ENCODE data around the gene BAK1. TPM values are rescaled to one million over a fixed set of nuclear protein-coding genes. Genes with fewer than 3 reads are reported as not detected.

The BAK1 gene
- 10 to 100 TPM; 12.4 to 17.7 TPM for total RNA-seq
- long read RNA-seq, donor 1, transcript BAK1-202 (6 exons, 2,136 nt) = major isoform, 14 of 17 reads
- long read RNA-seq, donor 1, partial matches to known transcripts = 2 of 17 reads
- long read RNA-seq, donor 1, other reads (novel, unspliced or antisense) = 1 of 17 reads
- long read RNA-seq, donor 2, transcript BAK1-202 (6 exons, 2,136 nt) = major isoform, 67 of 83 reads
- long read RNA-seq, donor 2, partial matches to known transcripts = 4 of 83 reads
- long read RNA-seq, donor 2, other reads (novel, unspliced or antisense) = 12 of 83 reads

- DNase-seq (ENCODE audit: low spot score) = peak; percentile 96
- intact Hi-C loops (cut with DNase I) = loop anchor here (10.0 kb wide), 2 partner anchors 95 to 575 kb away; no protein-coding TSS in a partner anchor
Measured at GRCh38 chr6:33579828-33580714, at the start of gene BAK1. Gene BAK1 (minus strand): TSS chr6:33580276. CDS start chr6:33577604, 2,672 bp downstream.

- intact Hi-C loops (cut with DNase I) = no loop called here
- no peak for DNase-seq (ENCODE audit: low spot score)
Measured at GRCh38 chr6:33628401-33628964, 48.4 kb upstream of the BAK1 start.

- no peak for DNase-seq (ENCODE audit: low spot score)
- intact Hi-C loops (cut with DNase I) = no loop called here
Measured at GRCh38 chr6:33627876-33628275, 47.8 kb upstream of the BAK1 start.

GRCh38 chr6:33624856-33625255, 44.8 kb upstream of the BAK1 start:
- intact Hi-C loops (cut with DNase I) = no loop called here
- DNase-seq (ENCODE audit: low spot score) = no peak

GRCh38 chr6:33623895-33624381, 43.9 kb upstream of the BAK1 start:
- intact Hi-C loops (cut with DNase I) = no loop called here
- no peak for DNase-seq (ENCODE audit: low spot score)

- no peak for DNase-seq (ENCODE audit: low spot score)
- intact Hi-C loops (cut with DNase I) = no loop called here
Measured at GRCh38 chr6:33622456-33623431, 42.7 kb upstream of the BAK1 start.

GRCh38 chr6:33621711-33622388, 41.8 kb upstream of the BAK1 start:
- intact Hi-C loops (cut with DNase I) = no loop called here
- DNase-seq (ENCODE audit: low spot score) = no peak

GRCh38 chr6:33620856-33621710, 41.0 kb upstream of the BAK1 start, which contains the start of gene ITPR3:
Gene ITPR3 (plus strand): TSS chr6:33621322. CDS start chr6:33621603, 281 bp downstream.
- intact Hi-C loops (cut with DNase I) = no loop called here
- no peak for DNase-seq (ENCODE audit: low spot score)

- no peak for DNase-seq (ENCODE audit: low spot score)
- intact Hi-C loops (cut with DNase I) = no loop called here
Measured at GRCh38 chr6:33620158-33620855, 40.2 kb upstream of the BAK1 start.

- no peak for DNase-seq (ENCODE audit: low spot score)
- intact Hi-C loops (cut with DNase I) = no loop called here
Measured at GRCh38 chr6:33619166-33619840, 39.2 kb upstream of the BAK1 start.

GRCh38 chr6:33616913-33617312, 36.8 kb upstream of the BAK1 start:
- DNase-seq (ENCODE audit: low spot score) = no peak
- intact Hi-C loops (cut with DNase I) = no loop called here

GRCh38 chr6:33616113-33616512, 36.0 kb upstream of the BAK1 start:
- no peak for DNase-seq (ENCODE audit: low spot score)
- intact Hi-C loops (cut with DNase I) = no loop called here

- intact Hi-C loops (cut with DNase I) = no loop called here
- DNase-seq (ENCODE audit: low spot score) = no peak
Measured at GRCh38 chr6:33613795-33614168, 33.7 kb upstream of the BAK1 start.

GRCh38 chr6:33613146-33613794, 33.2 kb upstream of the BAK1 start:
- no peak for DNase-seq (ENCODE audit: low spot score)
- intact Hi-C loops (cut with DNase I) = no loop called here

GRCh38 chr6:33610779-33611732, 31.0 kb upstream of the BAK1 start:
- no peak for DNase-seq (ENCODE audit: low spot score)
- intact Hi-C loops (cut with DNase I) = no loop called here

Measured in posterior vena cava (tissue), 2 donors.